H9 (cell line): ENCODE data around the gene SLC35F3. TPM values are rescaled to one million over a fixed set of nuclear protein-coding genes. Genes with fewer than 3 reads are reported as not detected.

Experiments used
- DNase-seq: peaks from one replicate; pipeline ENCODE4 v3.0.0-alpha.2; 2017
- H2AFZ ChIP-seq: one replicate; pipeline ENCODE4 v1.6.1; 2013; ENCODE audit warnings: mild to moderate bottlenecking, low read length, control low read depth, moderate library complexity
- H2AK5ac ChIP-seq: 2 replicates; pipeline ENCODE4 v1.6.1; 2013; ENCODE audit warnings: low read length, control low read depth, mixed read lengths; ENCODE audit not compliant: insufficient read length
- H2BK120ac ChIP-seq: one replicate; pipeline ENCODE4 v1.6.1; 2013; ENCODE audit warnings: low read depth, mild to moderate bottlenecking, low read length, control low read depth, inconsistent platforms; ENCODE audit not compliant: poor library complexity, severe bottlenecking
- H2BK12ac ChIP-seq: 2 replicates; pipeline ENCODE4 v1.6.1; 2013; ENCODE audit warnings: low read length, control low read depth, mixed read lengths, low read depth; ENCODE audit not compliant: insufficient read length
- H2BK15ac ChIP-seq: 2 replicates; pipeline ENCODE4 v1.6.1; 2013; ENCODE audit warnings: low read depth, low read length, control low read depth
- H2BK20ac ChIP-seq: one replicate; pipeline ENCODE4 v1.6.1; 2013; ENCODE audit warnings: low read depth, mild to moderate bottlenecking, low read length, control low read depth, inconsistent platforms; ENCODE audit not compliant: poor library complexity, severe bottlenecking
- H2BK5ac ChIP-seq: 2 replicates; pipeline ENCODE4 v1.6.1; 2013; ENCODE audit warnings: low read length, control low read depth, mixed read lengths; ENCODE audit not compliant: insufficient read length
- H3K14ac ChIP-seq: 2 replicates; pipeline ENCODE4 v1.6.1; 2013; ENCODE audit warnings: low read length, control low read depth; ENCODE audit not compliant: insufficient read depth
- H3K18ac ChIP-seq: 2 replicates; pipeline ENCODE4 v1.6.1; 2013; ENCODE audit warnings: low read depth, mild to moderate bottlenecking, mixed read lengths, low read length, control low read depth; ENCODE audit not compliant: insufficient read length
- H3K23ac ChIP-seq: 2 replicates; pipeline ENCODE4 v1.6.1; 2013; ENCODE audit warnings: low read length, control low read depth, mixed read lengths, low read depth; ENCODE audit not compliant: insufficient read length
- H3K23me2 ChIP-seq: 2 replicates; pipeline ENCODE4 v1.6.1; 2013; ENCODE audit warnings: low read depth, mild to moderate bottlenecking, mixed read lengths, low read length, control low read depth; ENCODE audit not compliant: insufficient read length, poor library complexity, severe bottlenecking
- H3K27ac ChIP-seq: 2 replicates; pipeline ENCODE4 v1.5.1; 2013; ENCODE audit warnings: low read length, control low read depth, mixed read lengths, low read depth; ENCODE audit not compliant: insufficient read length
- H3K27me3 ChIP-seq: 2 replicates; pipeline ENCODE4 v1.6.1; 2013; ENCODE audit warnings: low read length, control low read depth, inconsistent platforms; ENCODE audit not compliant: insufficient read depth
- H3K4ac ChIP-seq: 2 replicates; pipeline ENCODE4 v1.6.1; 2013; ENCODE audit warnings: low read depth, mild to moderate bottlenecking, control low read depth, inconsistent platforms, low read length, moderate library complexity
- H3K4me1 ChIP-seq: 2 replicates; pipeline ENCODE4 v1.6.1; 2013; ENCODE audit warnings: low read length, control low read depth, inconsistent platforms; ENCODE audit not compliant: insufficient read depth
- H3K4me2 ChIP-seq: 2 replicates; pipeline ENCODE4 v1.6.1; 2013; ENCODE audit warnings: low read length, control low read depth, mixed read lengths; ENCODE audit not compliant: insufficient read length, insufficient read depth
- H3K56ac ChIP-seq: 2 replicates; pipeline ENCODE4 v1.6.1; 2013; ENCODE audit warnings: low read depth, mild to moderate bottlenecking, mixed read lengths, low read length, control low read depth; ENCODE audit not compliant: insufficient read length
- H3K79me1 ChIP-seq: 2 replicates; pipeline ENCODE4 v1.6.1; 2013; ENCODE audit warnings: low read depth, mild to moderate bottlenecking, moderate library complexity, low read length, control low read depth, inconsistent platforms; ENCODE audit not compliant: insufficient read depth, poor library complexity, severe bottlenecking
- H3K79me2 ChIP-seq: 2 replicates; pipeline ENCODE4 v1.6.1; 2013; ENCODE audit warnings: low read length, control low read depth, inconsistent platforms; ENCODE audit not compliant: insufficient read depth
- H3K9ac ChIP-seq: 2 replicates; pipeline ENCODE4 v1.6.1; 2013; ENCODE audit warnings: low read length, control low read depth, mixed read lengths; ENCODE audit not compliant: insufficient read length; ENCODE audit errors: extremely low read depth
- H3K9me3 ChIP-seq: one replicate; pipeline ENCODE4 v1.6.1; 2013; ENCODE audit warnings: low read depth, low read length, inconsistent platforms; ENCODE audit not compliant: control insufficient read depth
- H3T11ph ChIP-seq: one replicate; pipeline ENCODE4 v1.6.1; 2013; ENCODE audit warnings: mild to moderate bottlenecking, low read length, control low read depth, inconsistent platforms
- H4K20me1 ChIP-seq: one replicate; pipeline ENCODE4 v1.6.1; 2013; ENCODE audit not compliant: control insufficient read depth, insufficient read length, insufficient read depth
- H4K5ac ChIP-seq: 2 replicates; pipeline ENCODE4 v1.6.1; 2013; ENCODE audit warnings: low read depth, mild to moderate bottlenecking, mixed read lengths, low read length, control low read depth; ENCODE audit not compliant: insufficient read length
- H4K8ac ChIP-seq: replicated peaks from 2 replicates; pipeline ENCODE4 v1.6.1; 2013; ENCODE audit warnings: low read length, control low read depth, mixed read lengths, low read depth; ENCODE audit not compliant: insufficient read length
- H4K91ac ChIP-seq: 2 replicates; pipeline ENCODE4 v1.6.1; 2013; ENCODE audit warnings: low read depth, mild to moderate bottlenecking, moderate library complexity, mixed read lengths, low read length, control low read depth; ENCODE audit not compliant: insufficient read length
- H3K27ac Mint-ChIP-seq, 3 experiments: 2 replicates in 2 of 3; 3 replicates in 1 of 3; pipeline ENCODE4 v1.8.0; 2020 to 2021; ENCODE audit warnings: mixed read lengths in 3 of 3, mild to moderate bottlenecking in 1 of 3, moderate library complexity in 1 of 3
- H3K27me3 Mint-ChIP-seq: 2 replicates; pipeline ENCODE4 v1.8.0; 2021; ENCODE audit warnings: low read depth, mild to moderate bottlenecking, moderate library complexity, mixed read lengths
- H3K36me3 Mint-ChIP-seq, 3 experiments: 2 replicates in 2 of 3; 3 replicates in 1 of 3; pipeline ENCODE4 v1.8.0; 2020 to 2021; ENCODE audit warnings: low read depth in 3 of 3, mixed read lengths in 3 of 3; ENCODE audit not compliant: insufficient read depth in 1 of 3
- H3K4me1 Mint-ChIP-seq, 2 experiments: 2 replicates each; pipeline ENCODE4 v1.8.0; 2020; ENCODE audit warnings: mixed read lengths in 2 of 2
- H3K4me3 Mint-ChIP-seq, 2 experiments: 2 replicates in 1 of 2; 3 replicates in 1 of 2; pipeline ENCODE4 v1.8.0; 2020 to 2021; ENCODE audit warnings: mild to moderate bottlenecking in 2 of 2, mixed read lengths in 2 of 2, moderate library complexity in 1 of 2
- H3K9me3 Mint-ChIP-seq, 2 experiments: 2 replicates in 1 of 2; 3 replicates in 1 of 2; pipeline ENCODE4 v1.8.0; 2020; ENCODE audit warnings: mild to moderate bottlenecking in 2 of 2, mixed read lengths in 2 of 2, moderate library complexity in 1 of 2
- CTCF ChIP-seq: fragments of 200-600 bp; sonication (generic); conservative IDR thresholded peaks from 3 replicates; pipeline ENCODE4 v1.8.0; 2021; ENCODE audit warnings: antibody characterized with exemption, mild to moderate bottlenecking
- WGBS: extraction: QIAGEN DNeasy Blood & Tissue Kit; methylation state at CpG from one replicate; pipeline ENCODE4 v1.1.7; 2013; ENCODE audit warnings: missing lambda C conversion rate, low lambda C conversion rate, mixed read lengths; ENCODE audit not compliant: insufficient read length; ENCODE audit errors: extremely low coverage; 5-methylcytosine and 5-hydroxymethylcytosine counted together
- total RNA-seq: library from RNA; stranded (reverse); gene quantifications from 2 replicates; pipeline ENCODE4 v1.2.1, GENCODE V29; 2021

The SLC35F3 gene
- total RNA-seq, 1 experiment from 2014 or later = 0.81 TPM

- no peak overlapping the region for H3K14ac ChIP-seq
- H4K8ac ChIP-seq = no peak overlapping the region
- Mint-ChIP-seq H3K27me3 (peaks cover 19% of the 10 kb centered on the region), H3K27ac (no peak overlapping the region), H3K36me3 (no peaks in the 10 kb centered on the region), H3K9me3 (no peaks in the 10 kb centered on the region), H3K4me1 (peaks cover 8 to 13% of the 10 kb centered on the region in 2 experiments), H3K4me3 (no peak overlapping the region)
- no peaks in the 10 kb centered on the region for H3K27me3 ChIP-seq
- no peak overlapping the region for H2BK20ac ChIP-seq
- WGBS = no CpG with 5 or more reads among the region's 4 CpGs
- H2BK12ac ChIP-seq = no peak overlapping the region
- no peak overlapping the region for H3T11ph ChIP-seq
- no peak overlapping the region for H2BK5ac ChIP-seq
- TF ChIP-seq CTCF = no peak
- H4K91ac ChIP-seq = no peak overlapping the region
- no peak overlapping the region for H3K9ac ChIP-seq
- no peak overlapping the region for H2BK120ac ChIP-seq
- H3K9me3 ChIP-seq = no peaks in the 10 kb centered on the region
- no peak overlapping the region for H3K4me2 ChIP-seq
- no peak overlapping the region for H3K23ac ChIP-seq
- no peak overlapping the region for H2AK5ac ChIP-seq
- H3K56ac ChIP-seq = no peak overlapping the region
- H2AFZ ChIP-seq = no peak overlapping the region
- H4K5ac ChIP-seq = no peak overlapping the region
- no peak overlapping the region for H3K27ac ChIP-seq
- H3K79me1 ChIP-seq = no peaks in the 10 kb centered on the region
- no peak for DNase-seq
- H2BK15ac ChIP-seq = no peak overlapping the region
- no peak overlapping the region for H3K4ac ChIP-seq
- no peaks in the 10 kb centered on the region for H3K79me2 ChIP-seq
- no peak overlapping the region for H3K18ac ChIP-seq
- H4K20me1 ChIP-seq = no peaks in the 10 kb centered on the region
- H3K4me1 ChIP-seq = no peaks in the 10 kb centered on the region
- peaks cover 12% of the 10 kb centered on the region for H3K23me2 ChIP-seq
Measured at GRCh38 chr1:234217316-234217840, 312.9 kb downstream of the SLC35F3 start.
